GM19467 (cell line): ENCODE measurements around the gene KIZ.

Experiments
- ATAC-seq: cut with Tn5 transposase; IDR thresholded peaks from one replicate; pipeline ENCODE4 v1.9.1; 2021; ENCODE audit warnings: mild to moderate bottlenecking, moderate library complexity; ENCODE audit not compliant: unreplicated experiment

Gene KIZ

GRCh38 chr20:21257192-21257591 is 131.3 kb downstream of the KIZ start:
- ATAC-seq: no peak

GRCh38 chr20:21258411-21258810 is 132.5 kb downstream of the KIZ start:
- no peak for ATAC-seq

GRCh38 chr20:21259346-21259745 is 133.5 kb downstream of the KIZ start:
- ATAC-seq: no peak

- ATAC-seq: no peak
Observed at GRCh38 chr20:21262812-21263211, 136.9 kb downstream of the KIZ start.

GRCh38 chr20:21265261-21266190 is 139.6 kb downstream of the KIZ start:
- ATAC-seq: no peak

GRCh38 chr20:21266191-21266536 is 140.3 kb downstream of the KIZ start:
- no peak for ATAC-seq

GRCh38 chr20:21269772-21270171 is 143.9 kb downstream of the KIZ start:
- ATAC-seq: no peak

GRCh38 chr20:21270806-21271205 is 144.9 kb downstream of the KIZ start:
- ATAC-seq: no peak

- ATAC-seq: no peak
Observed at GRCh38 chr20:21272279-21272678, 146.4 kb downstream of the KIZ start.

- ATAC-seq: no peak
Observed at GRCh38 chr20:21272679-21273078, 146.8 kb downstream of the KIZ start.

- ATAC-seq: no peak
Observed at GRCh38 chr20:21273755-21274386, 148.0 kb downstream of the KIZ start.

GRCh38 chr20:21278829-21279228 is 152.9 kb downstream of the KIZ start:
- no peak for ATAC-seq

- ATAC-seq: no peak
Observed at GRCh38 chr20:21279706-21280521, 154.0 kb downstream of the KIZ start.

- peak; percentile 71 for ATAC-seq
Observed at GRCh38 chr20:21280522-21281016, 154.7 kb downstream of the KIZ start.

GRCh38 chr20:21286775-21287174 is 160.9 kb downstream of the KIZ start:
- no peak for ATAC-seq

GRCh38 chr20:21288587-21289370 is 162.9 kb downstream of the KIZ start:
- ATAC-seq: no peak

- ATAC-seq: no peak
Observed at GRCh38 chr20:21289651-21290050, 163.8 kb downstream of the KIZ start.

GRCh38 chr20:21291026-21291425 is 165.1 kb downstream of the KIZ start:
- ATAC-seq: no peak

GRCh38 chr20:21294755-21295154 is 168.9 kb downstream of the KIZ start:
- ATAC-seq: no peak
